Spinal cord (tissue), 10 donors: ENCODE results near the gene EDA. TPM values are rescaled to one million over a fixed set of nuclear protein-coding genes. Genes with fewer than 3 reads are reported as not detected.
A peak's percentile ranks its signal among the peaks of the same experiment; 100 is the strongest.

Experiments
- DNase-seq, 6 donors: peaks; one replicate each; pipeline versions ENCODE4 v3.0.0 to v3.0.0-alpha.2; 2013 to 2015; ENCODE audit warnings: low spot score in 6 of 6, low read depth in 4 of 6
- H3K27ac ChIP-seq: one replicate; pipeline ENCODE4 v1.5.1; 2013; ENCODE audit warnings: low read depth, low read length, control low read depth
- H3K27me3 ChIP-seq: one replicate; pipeline ENCODE4 v1.6.1; 2013; ENCODE audit warnings: low read length; ENCODE audit not compliant: control insufficient read depth, insufficient read depth
- H3K36me3 ChIP-seq: one replicate; pipeline ENCODE4 v1.6.1; 2013; ENCODE audit warnings: low read length; ENCODE audit not compliant: control insufficient read depth, insufficient read depth
- H3K4me1 ChIP-seq: one replicate; pipeline ENCODE4 v1.6.1; 2013; ENCODE audit warnings: low read length; ENCODE audit not compliant: control insufficient read depth, insufficient read depth
- H3K4me3 ChIP-seq: one replicate; pipeline ENCODE4 v1.5.1; 2013; ENCODE audit warnings: low read depth, low read length, control low read depth
- H3K9me3 ChIP-seq: one replicate; pipeline ENCODE4 v1.6.1; 2013; ENCODE audit warnings: low read length; ENCODE audit not compliant: control insufficient read depth, insufficient read depth
- WGBS: methylation state at CpG from one replicate; pipeline ENCODE4 v1.1.5; 2013; ENCODE audit warnings: missing lambda C conversion rate; ENCODE audit not compliant: insufficient coverage; 5-methylcytosine and 5-hydroxymethylcytosine counted together
- polyA plus RNA-seq, 2 donors: library from polyadenylated mRNA; unstranded; fragments of 120-200 nt; gene quantifications; one replicate each; pipeline ENCODE4 v1.2.1, GENCODE V29; 2013; ENCODE audit not compliant: insufficient read length in 2 of 2
- total RNA-seq, 2 donors: library from RNA; depleted of rRNA in 1 of 2; stranded (reverse); fragments of 120-200 nt in 1 of 2; fragments of >200 nt in 1 of 2; gene quantifications; one replicate each; pipeline versions ENCODE4 v1.2.3 to v1.2.4, GENCODE V29; 2013 to 2014
- donor health status: healthy.

Gene EDA
- total and polyA plus RNA-seq, 4 donors = 3.5 to 15.2 (median 6.9) TPM

GRCh38 chrX:70062961-70063550 is 447.1 kb downstream of the EDA start:
- Histone ChIP-seq H3K4me1 (no peaks in the 10 kb centered on the region), H3K27me3 (peaks cover 2% of the 10 kb centered on the region), H3K36me3 (no peaks in the 10 kb centered on the region), H3K9me3 (no peaks in the 10 kb centered on the region), H3K4me3 (no peak overlapping the region), H3K27ac (no peak overlapping the region)
- no peak for DNase-seq
- WGBS = 78% methylated on average over 52 of the region's 52 CpGs

GRCh38 chrX:70066646-70067045 is 450.7 kb downstream of the EDA start:
- H3K27me3 ChIP-seq = peaks cover 2% of the 10 kb centered on the region
- H3K27ac ChIP-seq = no peak overlapping the region
- H3K4me1 ChIP-seq = no peaks in the 10 kb centered on the region
- DNase-seq = no peak
- WGBS = 74% methylated on average over 7 of the region's 7 CpGs
- H3K9me3 ChIP-seq = no peaks in the 10 kb centered on the region
- H3K4me3 ChIP-seq = no peak overlapping the region
- no peaks in the 10 kb centered on the region for H3K36me3 ChIP-seq

- Histone ChIP-seq H3K4me1 (no peaks in the 10 kb centered on the region), H3K27ac (no peak overlapping the region), H3K27me3 (no peaks in the 10 kb centered on the region), H3K4me3 (no peak overlapping the region), H3K36me3 (no peaks in the 10 kb centered on the region), H3K9me3 (no peaks in the 10 kb centered on the region)
- no peak for DNase-seq
- 76% methylated on average over 4 of the region's 5 CpGs for WGBS
Measured at GRCh38 chrX:70079297-70079696, 463.4 kb downstream of the EDA start.

GRCh38 chrX:70079870-70080269 is 464.0 kb downstream of the EDA start:
- Histone ChIP-seq H3K27me3 (no peaks in the 10 kb centered on the region), H3K4me3 (no peak overlapping the region), H3K27ac (no peak overlapping the region), H3K36me3 (no peaks in the 10 kb centered on the region), H3K4me1 (no peaks in the 10 kb centered on the region), H3K9me3 (no peaks in the 10 kb centered on the region)
- 78% methylated on average over 1 of the region's 3 CpGs for WGBS
- DNase-seq = no peak

- Histone ChIP-seq H3K27me3 (no peaks in the 10 kb centered on the region), H3K4me1 (no peaks in the 10 kb centered on the region), H3K9me3 (no peaks in the 10 kb centered on the region), H3K27ac (no peak overlapping the region), H3K36me3 (no peaks in the 10 kb centered on the region), H3K4me3 (no peak overlapping the region)
- DNase-seq = no peak
- WGBS = 61% methylated on average over 4 of the region's 4 CpGs
Measured at GRCh38 chrX:70082723-70083122, 466.8 kb downstream of the EDA start.

GRCh38 chrX:70084592-70085240 is 468.8 kb downstream of the EDA start:
- H3K27ac ChIP-seq = no peak overlapping the region
- WGBS = 55% methylated on average over 2 of the region's 5 CpGs
- H3K36me3 ChIP-seq = no peaks in the 10 kb centered on the region
- no peak for DNase-seq
- no peaks in the 10 kb centered on the region for H3K4me1 ChIP-seq
- no peak overlapping the region for H3K4me3 ChIP-seq
- no peaks in the 10 kb centered on the region for H3K27me3 ChIP-seq
- no peaks in the 10 kb centered on the region for H3K9me3 ChIP-seq

GRCh38 chrX:70087857-70088630 is 472.1 kb downstream of the EDA start:
- Histone ChIP-seq H3K27ac (no peak overlapping the region), H3K4me1 (no peaks in the 10 kb centered on the region), H3K9me3 (no peaks in the 10 kb centered on the region), H3K4me3 (no peak overlapping the region), H3K27me3 (no peaks in the 10 kb centered on the region), H3K36me3 (no peaks in the 10 kb centered on the region)
- DNase-seq = peak in 2 of 6 donors; percentile 6 to 37
- 52% methylated on average over 10 of the region's 11 CpGs for WGBS

- Histone ChIP-seq H3K4me3 (no peak overlapping the region), H3K27me3 (no peaks in the 10 kb centered on the region)
- DNase-seq = no peak
Measured at GRCh38 chrX:70088751-70089150, 472.8 kb downstream of the EDA start.

More at GRCh38 chrX:70088751-70089150, 472.8 kb downstream of the EDA start:
- no peaks in the 10 kb centered on the region for H3K36me3 ChIP-seq
- H3K4me1 ChIP-seq = no peaks in the 10 kb centered on the region
- no peaks in the 10 kb centered on the region for H3K9me3 ChIP-seq
- no peak overlapping the region for H3K27ac ChIP-seq
